Duodenal mucosa (tissue), 2 donors: Measurements from ENCODE around the gene PLA1A.
"Not testable (repeated sequence)": the region's sequence is repeated elsewhere in the genome, so short reads cannot be mapped to it uniquely, and the experiment has no call there.

ENCODE experiments used
- H3K27ac ChIP-seq: one replicate; pipeline ENCODE4 v1.7.0; 2013; ENCODE audit warnings: low read depth, low read length
- H3K27me3 ChIP-seq, 2 donors: one replicate each; pipeline ENCODE4 v1.7.0; 2013; ENCODE audit warnings: low read length in 2 of 2, control low read depth in 1 of 2; ENCODE audit not compliant: insufficient read depth in 2 of 2, control insufficient read depth in 1 of 2
- H3K36me3 ChIP-seq, 2 donors: one replicate each; pipeline ENCODE4 v1.7.0; 2013; ENCODE audit warnings: low read length in 2 of 2, control low read depth in 1 of 2; ENCODE audit not compliant: insufficient read depth in 2 of 2, control insufficient read depth in 1 of 2
- H3K4me1 ChIP-seq, 2 donors: one replicate each; pipeline ENCODE4 v1.7.0; 2013; ENCODE audit warnings: low read length in 2 of 2, control low read depth in 1 of 2; ENCODE audit not compliant: insufficient read depth in 2 of 2, control insufficient read depth in 1 of 2
- H3K4me3 ChIP-seq, 2 donors: one replicate each; pipeline ENCODE4 v1.7.0; 2013; ENCODE audit warnings: low read length in 2 of 2, low read depth in 1 of 2
- H3K9ac ChIP-seq, 2 donors: one replicate each; pipeline ENCODE4 v1.7.0; 2013; ENCODE audit warnings: low read length in 2 of 2, low read depth in 1 of 2
- H3K9me3 ChIP-seq, 2 donors: one replicate each; pipeline ENCODE4 v1.7.0; 2013; ENCODE audit warnings: low read length in 2 of 2, control low read depth in 1 of 2; ENCODE audit not compliant: control insufficient read depth in 1 of 2

PLA1A gene, protein sequence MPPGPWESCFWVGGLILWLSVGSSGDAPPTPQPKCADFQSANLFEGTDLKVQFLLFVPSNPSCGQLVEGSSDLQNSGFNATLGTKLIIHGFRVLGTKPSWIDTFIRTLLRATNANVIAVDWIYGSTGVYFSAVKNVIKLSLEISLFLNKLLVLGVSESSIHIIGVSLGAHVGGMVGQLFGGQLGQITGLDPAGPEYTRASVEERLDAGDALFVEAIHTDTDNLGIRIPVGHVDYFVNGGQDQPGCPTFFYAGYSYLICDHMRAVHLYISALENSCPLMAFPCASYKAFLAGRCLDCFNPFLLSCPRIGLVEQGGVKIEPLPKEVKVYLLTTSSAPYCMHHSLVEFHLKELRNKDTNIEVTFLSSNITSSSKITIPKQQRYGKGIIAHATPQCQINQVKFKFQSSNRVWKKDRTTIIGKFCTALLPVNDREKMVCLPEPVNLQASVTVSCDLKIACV

DNA sequence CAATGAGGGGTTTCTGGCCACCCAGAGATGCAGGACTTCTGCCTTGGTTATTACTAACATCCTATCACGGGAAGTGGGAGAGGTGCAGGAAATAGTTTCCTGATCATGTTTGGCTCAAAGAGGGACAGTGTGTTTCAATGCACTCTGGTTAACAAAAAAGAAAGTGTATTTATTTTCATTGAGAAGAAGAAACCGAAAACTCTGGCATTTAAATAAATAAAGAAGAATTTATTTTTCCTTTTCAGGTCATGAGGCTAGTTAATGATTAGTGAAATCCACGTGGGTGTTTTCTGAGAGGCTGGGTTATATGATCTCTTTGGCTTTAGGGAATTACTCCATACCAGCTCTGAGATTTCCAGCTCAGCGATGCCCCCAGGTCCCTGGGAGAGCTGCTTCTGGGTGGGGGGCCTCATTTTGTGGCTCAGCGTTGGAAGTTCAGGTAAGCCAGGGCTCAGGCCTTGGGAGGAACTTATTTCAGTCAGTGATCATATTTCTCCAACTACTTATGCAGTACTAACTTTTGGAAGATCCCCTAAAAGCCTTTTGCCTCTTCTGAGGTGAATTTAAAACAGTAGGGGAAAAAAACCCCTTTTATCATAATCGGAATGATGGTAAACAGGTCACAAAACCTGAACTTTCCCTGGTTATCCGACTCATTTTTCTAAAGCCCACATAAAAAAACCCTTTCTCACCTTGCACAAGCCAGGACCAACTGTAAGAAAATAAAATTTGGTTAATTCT lies at the start of gene PLA1A:
TSS of gene PLA1A (plus strand) at position 338 of the 741 bp plus-strand sequence. CDS start at position 367, 29 bp downstream.
- no peak within 1 kb of the TSS for H3K27ac ChIP-seq
- H3K4me1 ChIP-seq, result peaks cover 0 to 13% of the 10 kb centered on the region in 2 donors
- H3K36me3 ChIP-seq, result no peaks in the 10 kb centered on the region
- no peaks in the 10 kb centered on the region for H3K9me3 ChIP-seq
- H3K9ac ChIP-seq, result no peak within 1 kb of the TSS
- peaks cover 0 to 3% of the 10 kb centered on the region in 2 donors for H3K27me3 ChIP-seq
- no peak within 1 kb of the TSS for H3K4me3 ChIP-seq

DNA sequence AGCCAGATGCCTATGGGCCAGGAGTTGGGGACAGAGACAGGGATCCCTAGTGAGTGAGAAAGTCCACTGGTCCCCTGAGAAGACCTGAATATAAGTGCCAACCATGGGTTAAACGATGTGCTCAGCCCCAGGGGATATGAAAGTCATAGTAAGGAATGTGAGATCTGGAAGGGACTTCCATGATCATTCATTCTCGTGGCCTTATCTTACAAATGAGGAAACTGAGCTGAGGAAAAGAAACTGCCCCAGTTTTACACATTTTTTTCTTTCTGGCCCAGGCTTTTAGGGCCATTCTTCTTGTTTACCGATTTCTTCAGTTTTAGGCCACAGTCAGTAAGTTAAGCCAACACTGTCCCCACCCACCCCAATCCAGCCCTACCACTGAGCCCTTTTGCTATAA lies 49.3 kb upstream of the PLA1A start:
- Histone ChIP-seq H3K36me3 (no peaks in the 10 kb centered on the region), H3K4me1 (no peaks in the 10 kb centered on the region), H3K4me3 (no peak overlapping the region), H3K27me3 (no peaks in the 10 kb centered on the region), H3K9ac (no peak overlapping the region), H3K27ac (no peak overlapping the region), H3K9me3 (no peaks in the 10 kb centered on the region)

GRCh38 chr3:119550192-119550910 lies 47.3 kb upstream of the PLA1A start:
- H3K4me1 ChIP-seq, result no peaks in the 10 kb centered on the region
- no peaks in the 10 kb centered on the region for H3K36me3 ChIP-seq
- H3K9ac ChIP-seq, result no peak overlapping the region
- no peak overlapping the region for H3K4me3 ChIP-seq
- no peaks in the 10 kb centered on the region for H3K27me3 ChIP-seq
- no peaks in the 10 kb centered on the region for H3K9me3 ChIP-seq
- no peak overlapping the region for H3K27ac ChIP-seq

GRCh38 chr3:119551598-119551997 lies 46.1 kb upstream of the PLA1A start:
- no peak overlapping the region for H3K27ac ChIP-seq
- no peaks in the 10 kb centered on the region for H3K36me3 ChIP-seq
- H3K9ac ChIP-seq, result no peak overlapping the region
- H3K4me1 ChIP-seq, result no peaks in the 10 kb centered on the region
- H3K27me3 ChIP-seq, result no peaks in the 10 kb centered on the region
- H3K9me3 ChIP-seq, result no peaks in the 10 kb centered on the region
- H3K4me3 ChIP-seq, result no peak overlapping the region

DNA sequence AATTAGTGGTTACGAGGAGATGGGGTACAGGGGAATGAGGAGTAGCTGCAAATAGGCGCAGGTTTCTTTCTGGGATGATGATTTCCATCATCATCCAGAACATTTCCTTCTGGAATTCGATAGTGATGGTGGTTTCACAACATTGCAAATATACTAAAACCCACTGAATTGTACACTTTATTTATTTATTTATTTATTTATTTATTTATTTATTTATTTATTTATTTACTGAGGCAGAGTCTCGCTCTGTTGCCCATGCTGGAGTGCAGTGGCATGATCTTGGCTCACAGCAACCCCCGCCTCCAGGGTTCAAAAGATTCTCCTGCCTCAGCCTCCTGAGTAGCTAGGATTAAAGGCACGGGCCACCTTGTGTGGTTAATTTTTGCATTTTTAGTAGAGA lies 44.8 kb upstream of the PLA1A start:
- not testable (repeated sequence) for H3K9me3 ChIP-seq, H3K27ac ChIP-seq, H3K36me3 ChIP-seq, H3K9ac ChIP-seq, H3K4me1 ChIP-seq, H3K27me3 ChIP-seq, H3K4me3 ChIP-seq

- Histone ChIP-seq H3K27ac (no peak overlapping the region), H3K27me3 (no peaks in the 10 kb centered on the region), H3K4me1 (no peaks in the 10 kb centered on the region), H3K36me3 (no peaks in the 10 kb centered on the region), H3K9ac (no peak overlapping the region), H3K4me3 (no peak overlapping the region), H3K9me3 (no peaks in the 10 kb centered on the region)
Observed at GRCh38 chr3:119553823-119554415, 43.8 kb upstream of the PLA1A start.

DNA sequence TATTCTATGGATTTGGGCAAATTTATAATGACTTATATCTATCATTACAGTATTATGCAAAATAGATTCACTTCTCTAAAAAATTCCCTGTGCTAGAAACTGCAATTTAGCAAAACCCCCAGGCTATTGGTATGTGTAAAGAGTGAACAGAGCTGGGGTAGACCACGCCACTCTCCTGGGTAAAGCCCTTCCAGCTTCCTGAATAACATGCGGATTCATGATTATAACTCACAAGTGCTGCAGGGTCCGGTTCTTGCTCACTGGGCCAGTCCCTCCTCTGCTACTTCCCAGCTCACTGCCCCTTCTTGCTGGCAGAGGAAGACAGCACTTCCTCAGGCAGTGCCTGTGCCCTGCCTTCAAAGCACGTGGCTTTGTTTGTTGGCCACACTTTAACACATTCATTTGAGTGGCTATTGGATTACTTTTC lies 42.4 kb upstream of the PLA1A start:
- H3K9ac ChIP-seq, result no peak overlapping the region
- H3K27me3 ChIP-seq, result no peaks in the 10 kb centered on the region
- no peaks in the 10 kb centered on the region for H3K36me3 ChIP-seq
- H3K9me3 ChIP-seq, result no peaks in the 10 kb centered on the region
- no peaks in the 10 kb centered on the region for H3K4me1 ChIP-seq
- H3K4me3 ChIP-seq, result no peak overlapping the region
- H3K27ac ChIP-seq, result no peak overlapping the region

DNA sequence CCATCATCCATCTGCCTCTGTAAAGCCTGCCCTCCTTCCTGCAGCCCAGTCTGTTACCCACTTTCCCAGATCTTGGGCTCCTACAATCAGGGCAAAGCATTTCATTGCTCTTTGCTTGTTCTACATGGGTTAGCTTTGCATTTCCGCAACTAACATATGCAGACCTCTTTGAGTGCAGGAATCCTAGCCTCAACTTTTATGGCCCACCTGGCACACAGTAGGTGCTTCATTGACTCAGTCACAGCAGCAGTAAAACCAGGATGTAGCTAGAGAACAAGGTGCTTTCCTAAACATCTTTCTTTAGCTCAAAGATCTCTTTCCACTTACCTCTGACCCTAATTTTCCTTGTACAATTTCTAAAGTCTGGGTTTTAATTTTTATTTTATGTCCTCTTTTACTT lies 41.8 kb upstream of the PLA1A start:
- Histone ChIP-seq H3K9ac (no peak overlapping the region), H3K36me3 (no peaks in the 10 kb centered on the region), H3K27ac (no peak overlapping the region)

GRCh38 chr3:119557192-119557876 lies 40.4 kb upstream of the PLA1A start:
- Histone ChIP-seq H3K9ac (no peak overlapping the region), H3K27me3 (no peaks in the 10 kb centered on the region), H3K9me3 (no peaks in the 10 kb centered on the region), H3K27ac (no peak overlapping the region), H3K36me3 (no peaks in the 10 kb centered on the region), H3K4me3 (no peak overlapping the region), H3K4me1 (no peaks in the 10 kb centered on the region)

More for the DNA sequence above, 41.8 kb upstream of the PLA1A start:
- H3K27me3 ChIP-seq, result no peaks in the 10 kb centered on the region
- H3K9me3 ChIP-seq, result no peaks in the 10 kb centered on the region
- no peak overlapping the region for H3K4me3 ChIP-seq
- no peaks in the 10 kb centered on the region for H3K4me1 ChIP-seq
